H9 (cell line): ENCODE data around the gene RASGRF2. TPM values are rescaled to one million over a fixed set of nuclear protein-coding genes. Genes with fewer than 3 reads are reported as not detected.

Experiments used
- DNase-seq: peaks from one replicate; pipeline ENCODE4 v3.0.0-alpha.2; 2017
- H2AFZ ChIP-seq: one replicate; pipeline ENCODE4 v1.6.1; 2013; ENCODE audit warnings: mild to moderate bottlenecking, low read length, control low read depth, moderate library complexity
- H2AK5ac ChIP-seq: 2 replicates; pipeline ENCODE4 v1.6.1; 2013; ENCODE audit warnings: low read length, control low read depth, mixed read lengths; ENCODE audit not compliant: insufficient read length
- H2BK120ac ChIP-seq: one replicate; pipeline ENCODE4 v1.6.1; 2013; ENCODE audit warnings: low read depth, mild to moderate bottlenecking, low read length, control low read depth, inconsistent platforms; ENCODE audit not compliant: poor library complexity, severe bottlenecking
- H2BK12ac ChIP-seq: 2 replicates; pipeline ENCODE4 v1.6.1; 2013; ENCODE audit warnings: low read length, control low read depth, mixed read lengths, low read depth; ENCODE audit not compliant: insufficient read length
- H2BK15ac ChIP-seq: 2 replicates; pipeline ENCODE4 v1.6.1; 2013; ENCODE audit warnings: low read depth, low read length, control low read depth
- H2BK20ac ChIP-seq: one replicate; pipeline ENCODE4 v1.6.1; 2013; ENCODE audit warnings: low read depth, mild to moderate bottlenecking, low read length, control low read depth, inconsistent platforms; ENCODE audit not compliant: poor library complexity, severe bottlenecking
- H2BK5ac ChIP-seq: 2 replicates; pipeline ENCODE4 v1.6.1; 2013; ENCODE audit warnings: low read length, control low read depth, mixed read lengths; ENCODE audit not compliant: insufficient read length
- H3K14ac ChIP-seq: 2 replicates; pipeline ENCODE4 v1.6.1; 2013; ENCODE audit warnings: low read length, control low read depth; ENCODE audit not compliant: insufficient read depth
- H3K18ac ChIP-seq: 2 replicates; pipeline ENCODE4 v1.6.1; 2013; ENCODE audit warnings: low read depth, mild to moderate bottlenecking, mixed read lengths, low read length, control low read depth; ENCODE audit not compliant: insufficient read length
- H3K23ac ChIP-seq: 2 replicates; pipeline ENCODE4 v1.6.1; 2013; ENCODE audit warnings: low read length, control low read depth, mixed read lengths, low read depth; ENCODE audit not compliant: insufficient read length
- H3K23me2 ChIP-seq: 2 replicates; pipeline ENCODE4 v1.6.1; 2013; ENCODE audit warnings: low read depth, mild to moderate bottlenecking, mixed read lengths, low read length, control low read depth; ENCODE audit not compliant: insufficient read length, poor library complexity, severe bottlenecking
- H3K27ac ChIP-seq: 2 replicates; pipeline ENCODE4 v1.5.1; 2013; ENCODE audit warnings: low read length, control low read depth, mixed read lengths, low read depth; ENCODE audit not compliant: insufficient read length
- H3K27me3 ChIP-seq: 2 replicates; pipeline ENCODE4 v1.6.1; 2013; ENCODE audit warnings: low read length, control low read depth, inconsistent platforms; ENCODE audit not compliant: insufficient read depth
- H3K4ac ChIP-seq: 2 replicates; pipeline ENCODE4 v1.6.1; 2013; ENCODE audit warnings: low read depth, mild to moderate bottlenecking, control low read depth, inconsistent platforms, low read length, moderate library complexity
- H3K4me1 ChIP-seq: 2 replicates; pipeline ENCODE4 v1.6.1; 2013; ENCODE audit warnings: low read length, control low read depth, inconsistent platforms; ENCODE audit not compliant: insufficient read depth
- H3K4me2 ChIP-seq: 2 replicates; pipeline ENCODE4 v1.6.1; 2013; ENCODE audit warnings: low read length, control low read depth, mixed read lengths; ENCODE audit not compliant: insufficient read length, insufficient read depth
- H3K56ac ChIP-seq: 2 replicates; pipeline ENCODE4 v1.6.1; 2013; ENCODE audit warnings: low read depth, mild to moderate bottlenecking, mixed read lengths, low read length, control low read depth; ENCODE audit not compliant: insufficient read length
- H3K79me1 ChIP-seq: 2 replicates; pipeline ENCODE4 v1.6.1; 2013; ENCODE audit warnings: low read depth, mild to moderate bottlenecking, moderate library complexity, low read length, control low read depth, inconsistent platforms; ENCODE audit not compliant: insufficient read depth, poor library complexity, severe bottlenecking
- H3K79me2 ChIP-seq: 2 replicates; pipeline ENCODE4 v1.6.1; 2013; ENCODE audit warnings: low read length, control low read depth, inconsistent platforms; ENCODE audit not compliant: insufficient read depth
- H3K9ac ChIP-seq: 2 replicates; pipeline ENCODE4 v1.6.1; 2013; ENCODE audit warnings: low read length, control low read depth, mixed read lengths; ENCODE audit not compliant: insufficient read length; ENCODE audit errors: extremely low read depth
- H3K9me3 ChIP-seq: one replicate; pipeline ENCODE4 v1.6.1; 2013; ENCODE audit warnings: low read depth, low read length, inconsistent platforms; ENCODE audit not compliant: control insufficient read depth
- H3T11ph ChIP-seq: one replicate; pipeline ENCODE4 v1.6.1; 2013; ENCODE audit warnings: mild to moderate bottlenecking, low read length, control low read depth, inconsistent platforms
- H4K20me1 ChIP-seq: one replicate; pipeline ENCODE4 v1.6.1; 2013; ENCODE audit not compliant: control insufficient read depth, insufficient read length, insufficient read depth
- H4K5ac ChIP-seq: 2 replicates; pipeline ENCODE4 v1.6.1; 2013; ENCODE audit warnings: low read depth, mild to moderate bottlenecking, mixed read lengths, low read length, control low read depth; ENCODE audit not compliant: insufficient read length
- H4K8ac ChIP-seq: replicated peaks from 2 replicates; pipeline ENCODE4 v1.6.1; 2013; ENCODE audit warnings: low read length, control low read depth, mixed read lengths, low read depth; ENCODE audit not compliant: insufficient read length
- H4K91ac ChIP-seq: 2 replicates; pipeline ENCODE4 v1.6.1; 2013; ENCODE audit warnings: low read depth, mild to moderate bottlenecking, moderate library complexity, mixed read lengths, low read length, control low read depth; ENCODE audit not compliant: insufficient read length
- H3K27ac Mint-ChIP-seq, 3 experiments: 2 replicates in 2 of 3; 3 replicates in 1 of 3; pipeline ENCODE4 v1.8.0; 2020 to 2021; ENCODE audit warnings: mixed read lengths in 3 of 3, mild to moderate bottlenecking in 1 of 3, moderate library complexity in 1 of 3
- H3K27me3 Mint-ChIP-seq: 2 replicates; pipeline ENCODE4 v1.8.0; 2021; ENCODE audit warnings: low read depth, mild to moderate bottlenecking, moderate library complexity, mixed read lengths
- H3K36me3 Mint-ChIP-seq, 3 experiments: 2 replicates in 2 of 3; 3 replicates in 1 of 3; pipeline ENCODE4 v1.8.0; 2020 to 2021; ENCODE audit warnings: low read depth in 3 of 3, mixed read lengths in 3 of 3; ENCODE audit not compliant: insufficient read depth in 1 of 3
- H3K4me1 Mint-ChIP-seq, 2 experiments: 2 replicates each; pipeline ENCODE4 v1.8.0; 2020; ENCODE audit warnings: mixed read lengths in 2 of 2
- H3K4me3 Mint-ChIP-seq, 2 experiments: 2 replicates in 1 of 2; 3 replicates in 1 of 2; pipeline ENCODE4 v1.8.0; 2020 to 2021; ENCODE audit warnings: mild to moderate bottlenecking in 2 of 2, mixed read lengths in 2 of 2, moderate library complexity in 1 of 2
- H3K9me3 Mint-ChIP-seq, 2 experiments: 2 replicates in 1 of 2; 3 replicates in 1 of 2; pipeline ENCODE4 v1.8.0; 2020; ENCODE audit warnings: mild to moderate bottlenecking in 2 of 2, mixed read lengths in 2 of 2, moderate library complexity in 1 of 2
- total RNA-seq: library from RNA; stranded (reverse); gene quantifications from 2 replicates; pipeline ENCODE4 v1.2.1, GENCODE V29; 2021
- TF ChIP-seq, protein P1 (sequence below): fragments of 200-600 bp; sonication (generic); conservative IDR thresholded peaks from 3 replicates; pipeline ENCODE4 v1.8.0; 2021; ENCODE audit warnings: antibody characterized with exemption, mild to moderate bottlenecking

RASGRF2 gene
- total RNA-seq, 1 experiment from 2014 or later, result 13.5 TPM

DNA sequence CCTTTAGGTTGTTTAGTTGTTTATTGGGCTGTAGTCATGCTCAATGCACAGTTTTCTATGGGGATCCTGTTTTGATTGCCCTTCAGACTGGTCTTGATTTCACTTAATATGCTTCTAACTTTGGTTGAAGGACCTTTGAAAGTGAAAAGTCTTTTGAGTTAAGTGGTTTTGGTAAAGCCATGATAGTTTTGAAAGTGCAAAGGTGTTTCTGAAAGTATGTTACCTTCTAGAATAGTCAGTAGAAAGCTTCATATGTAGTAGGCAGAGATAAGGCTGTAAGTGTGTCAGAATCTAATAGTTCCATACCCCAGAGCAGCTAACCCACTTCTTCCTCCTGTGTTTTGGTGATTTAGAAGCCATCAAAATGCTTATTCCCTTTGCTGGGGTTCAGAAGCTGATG, 46.1 kb downstream of the RASGRF2 start:
- H3K4ac ChIP-seq, result no peak overlapping the region
- no peak overlapping the region for H3K27ac ChIP-seq
- H3K4me2 ChIP-seq, result no peak overlapping the region
- H3T11ph ChIP-seq, result no peak overlapping the region
- no peak overlapping the region for H2BK12ac ChIP-seq
- no peak overlapping the region for H2BK20ac ChIP-seq
- no peaks in the 10 kb centered on the region for H3K27me3 Mint-ChIP-seq
- H2BK15ac ChIP-seq, result no peak overlapping the region
- no peak overlapping the region for H2BK120ac ChIP-seq
- H3K56ac ChIP-seq, result no peak overlapping the region
- H3K79me1 ChIP-seq, result no peaks in the 10 kb centered on the region
- no peak overlapping the region for H4K5ac ChIP-seq
- H2BK5ac ChIP-seq, result no peak overlapping the region
- no peak overlapping the region for H2AK5ac ChIP-seq
- no peak overlapping the region for H3K4me3 Mint-ChIP-seq
- no peaks in the 10 kb centered on the region for H3K23me2 ChIP-seq
- DNase-seq, result no peak
- H3K9me3 Mint-ChIP-seq, result no peaks in the 10 kb centered on the region
- no peak overlapping the region for H3K27ac Mint-ChIP-seq
- H3K27me3 ChIP-seq, result no peaks in the 10 kb centered on the region
- H3K14ac ChIP-seq, result no peak overlapping the region
- H3K23ac ChIP-seq, result no peak overlapping the region
- H3K36me3 Mint-ChIP-seq, result no peaks in the 10 kb centered on the region; a peak in 2 of 7 replicates
- H3K4me1 Mint-ChIP-seq, result peaks cover 10 to 13% of the 10 kb centered on the region in 2 experiments
- H4K20me1 ChIP-seq, result no peaks in the 10 kb centered on the region
- no peaks in the 10 kb centered on the region for H3K9me3 ChIP-seq
- H3K18ac ChIP-seq, result no peak overlapping the region
- H3K4me1 ChIP-seq, result peaks cover 4% of the 10 kb centered on the region; the same call in 1 of the 2 replicates
- H4K8ac ChIP-seq, result no peak overlapping the region
- TF ChIP-seq, protein P1, sequence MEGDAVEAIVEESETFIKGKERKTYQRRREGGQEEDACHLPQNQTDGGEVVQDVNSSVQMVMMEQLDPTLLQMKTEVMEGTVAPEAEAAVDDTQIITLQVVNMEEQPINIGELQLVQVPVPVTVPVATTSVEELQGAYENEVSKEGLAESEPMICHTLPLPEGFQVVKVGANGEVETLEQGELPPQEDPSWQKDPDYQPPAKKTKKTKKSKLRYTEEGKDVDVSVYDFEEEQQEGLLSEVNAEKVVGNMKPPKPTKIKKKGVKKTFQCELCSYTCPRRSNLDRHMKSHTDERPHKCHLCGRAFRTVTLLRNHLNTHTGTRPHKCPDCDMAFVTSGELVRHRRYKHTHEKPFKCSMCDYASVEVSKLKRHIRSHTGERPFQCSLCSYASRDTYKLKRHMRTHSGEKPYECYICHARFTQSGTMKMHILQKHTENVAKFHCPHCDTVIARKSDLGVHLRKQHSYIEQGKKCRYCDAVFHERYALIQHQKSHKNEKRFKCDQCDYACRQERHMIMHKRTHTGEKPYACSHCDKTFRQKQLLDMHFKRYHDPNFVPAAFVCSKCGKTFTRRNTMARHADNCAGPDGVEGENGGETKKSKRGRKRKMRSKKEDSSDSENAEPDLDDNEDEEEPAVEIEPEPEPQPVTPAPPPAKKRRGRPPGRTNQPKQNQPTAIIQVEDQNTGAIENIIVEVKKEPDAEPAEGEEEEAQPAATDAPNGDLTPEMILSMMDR, result no peak
- no peak overlapping the region for H2AFZ ChIP-seq
- no peak overlapping the region for H3K9ac ChIP-seq
- no peak overlapping the region for H4K91ac ChIP-seq
- peaks cover 5% of the 10 kb centered on the region; the same call in 1 of the 2 replicates for H3K79me2 ChIP-seq
